A549 (cell line): Measurements from ENCODE around the gene HMOX1. TPM values are rescaled to one million over a fixed set of nuclear protein-coding genes. Genes with fewer than 3 reads are reported as not detected.

Source experiments
- ATAC-seq, 2 experiments: fragments of 200-7000 bp in 1 of 2; fragments of >200 bp in 1 of 2; cut with Nextera tagmentation in 1 of 2; cut with Tn5 transposase in 1 of 2; 3 replicates each; pipeline versions ENCODE4 v1.8.0 to v1.9.1; 2018 to 2020; ENCODE audit warnings: mild to moderate bottlenecking in 1 of 2, moderate library complexity in 1 of 2
- CTCF ChIA-PET: fragments of 300-600 bp; sonication (Branson Sonifier 250); formaldehyde crosslinking; extraction: SDS; loops from one replicate; lab custom pipeline; 2021; ENCODE audit warnings: antibody characterized with exemption, inconsistent platforms; lab: Yijun Ruan, JAX
- POLR2A ChIA-PET: fragments of 350-600 bp; formaldehyde crosslinking; extraction: SDS; loops from one replicate; lab custom pipeline; 2021; ENCODE audit warnings: antibody characterized with exemption, inconsistent platforms; lab: Yijun Ruan, JAX
- DNase-seq, 2 experiments: peaks; one replicate each; pipeline versions ENCODE4 v3.0.0 to v3.0.0-alpha.2; 2011 to 2016; ENCODE audit warnings: low read depth in 1 of 2, low spot score in 1 of 2
- FAIRE-seq: peaks from 2 replicates; lab custom pipeline; 2011; peaks lifted over from hg19 to GRCh38; lab: Jason Lieb, UNC
- H3K27ac ChIP-seq, 2 experiments: fragments of >200 bp; sonication (Bioruptor Twin); formaldehyde crosslinking; 3 replicates each; pipeline ENCODE4 v1.5.1; 2016 to 2017
- H3K4me1 ChIP-seq: fragments of >200 bp; sonication (Bioruptor Twin); formaldehyde crosslinking; 3 replicates; pipeline ENCODE4 v1.6.1; 2016
- H3K4me2 ChIP-seq: fragments of >200 bp; sonication (Bioruptor Twin); formaldehyde crosslinking; 3 replicates; pipeline ENCODE4 v1.6.1; 2016
- H3K4me3 ChIP-seq: fragments of >200 bp; sonication (Bioruptor Twin); formaldehyde crosslinking; 3 replicates; pipeline ENCODE4 v1.5.1; 2016
- H3K9me3 ChIP-seq: fragments of >200 bp; sonication (Bioruptor Twin); formaldehyde crosslinking; 3 replicates; pipeline ENCODE4 v1.6.1; 2016
- BCL3 ChIP-seq: fragments of >200 bp; sonication (Bioruptor Twin); formaldehyde crosslinking; IDR thresholded peaks from 3 replicates; pipeline ENCODE4 v1.6.1; 2016
- CEBPB ChIP-seq, 2 experiments: fragments of >200 bp in 1 of 2; sonication (Bioruptor Twin) in 1 of 2; formaldehyde crosslinking in 1 of 2; IDR thresholded peaks; 2 replicates each; pipeline ENCODE4 v1.6.1; 2012 to 2016
- CHD2 ChIP-seq: fragments of 150-350 bp; IDR thresholded peaks from 2 replicates; pipeline ENCODE4 v1.6.1; 2014; ENCODE audit warnings: low read length; ENCODE audit not compliant: partially characterized antibody
- CTCF ChIP-seq: fragments of >200 bp; sonication (Bioruptor Twin); formaldehyde crosslinking; IDR thresholded peaks from 3 replicates; pipeline ENCODE4 v1.5.1; 2016
- E2F6 ChIP-seq: IDR thresholded peaks from 2 replicates; pipeline ENCODE4 v1.6.1; 2012; ENCODE audit warnings: low read depth, borderline replicate concordance
- FOSB ChIP-seq: fragments of 250-450 bp; sonication (Bioruptor Pico); IDR thresholded peaks from 2 replicates; pipeline ENCODE4 v1.5.0; 2020; ENCODE audit warnings: mild to moderate bottlenecking, moderate library complexity
- FOSL2 ChIP-seq, 2 experiments: fragments of 450-650 bp in 1 of 2; fragments of >200 bp in 1 of 2; sonication (Bioruptor Twin) in 1 of 2; formaldehyde crosslinking; IDR thresholded peaks; 2 replicates each; pipeline versions ENCODE4 v1.5.0 to v1.6.1; 2016 to 2020; ENCODE audit warnings: mild to moderate bottlenecking in 1 of 2, moderate library complexity in 1 of 2
- HOXA7 ChIP-seq: fragments of 250-450 bp; sonication (Bioruptor Pico); IDR thresholded peaks from 2 replicates; pipeline ENCODE4 v1.5.0; 2020; ENCODE audit warnings: mild to moderate bottlenecking, moderate library complexity
- HOXB5 ChIP-seq: fragments of 250-450 bp; sonication (Bioruptor Pico); IDR thresholded peaks from 2 replicates; pipeline ENCODE4 v1.5.0; 2020; ENCODE audit warnings: mild to moderate bottlenecking, moderate library complexity
- JUNB ChIP-seq: fragments of >200 bp; sonication (Bioruptor Twin); formaldehyde crosslinking; IDR thresholded peaks from 2 replicates; pipeline ENCODE4 v1.6.1; 2016
- KDM1A ChIP-seq: fragments of 200-600 bp; sonication (generic); IDR thresholded peaks from 2 replicates; pipeline ENCODE4 v1.6.1; 2016; ENCODE audit warnings: low read depth, mild to moderate bottlenecking
- MAX ChIP-seq: IDR thresholded peaks from 2 replicates; pipeline ENCODE4 v1.6.1; 2012
- POLR2A ChIP-seq: IDR thresholded peaks from 2 replicates; pipeline ENCODE4 v1.6.1; 2012; ENCODE audit warnings: mild to moderate bottlenecking, low read length
- RAD21 ChIP-seq, 2 experiments: fragments of >200 bp in 1 of 2; sonication (Bioruptor Twin) in 1 of 2; formaldehyde crosslinking in 1 of 2; IDR thresholded peaks in 1 of 2; conservative IDR thresholded peaks in 1 of 2; 2 replicates in 1 of 2; 3 replicates in 1 of 2; pipeline ENCODE4 v1.6.1; 2012 to 2018; ENCODE audit warnings: inconsistent platforms in 1 of 2
- RNF2 ChIP-seq: fragments of 200-600 bp; sonication (generic); IDR thresholded peaks from 2 replicates; pipeline ENCODE4 v1.6.1; 2016; ENCODE audit warnings: low read depth, mild to moderate bottlenecking, antibody characterized with exemption, moderate library complexity, borderline replicate concordance
- ZC3H11A ChIP-seq: fragments of 450-650 bp; IDR thresholded peaks from 2 replicates; pipeline ENCODE4 v1.6.1; 2014; ENCODE audit warnings: antibody characterized with exemption, mild to moderate bottlenecking
- ZSCAN20 ChIP-seq: fragments of 250-450 bp; sonication (Bioruptor Pico); IDR thresholded peaks from 2 replicates; pipeline ENCODE4 v1.8.0; 2022; ENCODE audit warnings: mild to moderate bottlenecking, moderate library complexity
- WGBS: methylation state at CpG from one replicate; pipeline ENCODE4 v1.1.6; 2017; ENCODE audit errors: missing lambda C conversion rate; 5-methylcytosine and 5-hydroxymethylcytosine counted together
- polyA plus RNA-seq, 4 experiments: library from polyadenylated mRNA; depleted of rRNA in 3 of 4; stranded (reverse); fragments of >200 nt; fragmentation: RNase III in 1 of 4; extraction: RNeasy Plus Mini Kit Qiagen cat#74134 plus additional on column Dnase treatment in 1 of 4; gene quantifications; 2 replicates in 3 of 4; 3 replicates in 1 of 4; pipeline ENCODE4 v1.2.3, GENCODE V29; 2011 to 2017
- TF ChIP-seq, protein P1 (sequence below): fragments of 250-450 bp; sonication (Bioruptor Pico); IDR thresholded peaks from 2 replicates; pipeline ENCODE4 v1.5.0; 2021; ENCODE audit warnings: mild to moderate bottlenecking, moderate library complexity, borderline replicate concordance
- TF ChIP-seq, protein P2 (sequence below): fragments of >200 bp; sonication (Bioruptor Twin); formaldehyde crosslinking; IDR thresholded peaks from 2 replicates; pipeline ENCODE4 v1.6.1; 2016
- TF ChIP-seq, protein P3 (sequence below): fragments of 450-650 bp; IDR thresholded peaks from 2 replicates; pipeline ENCODE4 v1.6.1; 2014; ENCODE audit warnings: antibody characterized with exemption

The HMOX1 gene
- polyA plus RNA-seq, 2 of the 4 experiments (the other 2 are of a cell fraction), result 97.7 to 506 TPM

GRCh38 chr22:35403356-35403755, 22.5 kb downstream of the HMOX1 start:
- POLR2A ChIA-PET, result no interaction called here
- H3K9me3 ChIP-seq, result no peaks in the 10 kb centered on the region
- 0 out of 3 replicates have a peak overlapping the region, but pooled peaks have one; percentile 26 for H3K4me2 ChIP-seq
- no peak overlapping the region for H3K4me3 ChIP-seq
- H3K4me1 ChIP-seq, result peaks cover 34% of the 10 kb centered on the region
- WGBS, result 55% methylated on average over 3 of the region's 7 CpGs
- no peak for FAIRE-seq
- DNase-seq, result no peak
- H3K27ac ChIP-seq, result no peak overlapping the region
- CTCF ChIA-PET, result interaction anchor here (0.7 to 1.3 kb wide), 2 partner anchors 9 to 721 kb away, joined by 4 to 5 read pairs; no protein-coding TSS in a partner anchor
- ATAC-seq, result no peak
- TF ChIP-seq CTCF, result no peak
- no peak for TF ChIP-seq MAX
- TF ChIP-seq HOXA7, result no peak
- no peak for TF ChIP-seq KDM1A
- TF ChIP-seq POLR2A, result no peak
- TF ChIP-seq RNF2, result no peak
- no peak for TF ChIP-seq FOSB (CRISPR knock-in tag)
- TF ChIP-seq, protein P1, sequence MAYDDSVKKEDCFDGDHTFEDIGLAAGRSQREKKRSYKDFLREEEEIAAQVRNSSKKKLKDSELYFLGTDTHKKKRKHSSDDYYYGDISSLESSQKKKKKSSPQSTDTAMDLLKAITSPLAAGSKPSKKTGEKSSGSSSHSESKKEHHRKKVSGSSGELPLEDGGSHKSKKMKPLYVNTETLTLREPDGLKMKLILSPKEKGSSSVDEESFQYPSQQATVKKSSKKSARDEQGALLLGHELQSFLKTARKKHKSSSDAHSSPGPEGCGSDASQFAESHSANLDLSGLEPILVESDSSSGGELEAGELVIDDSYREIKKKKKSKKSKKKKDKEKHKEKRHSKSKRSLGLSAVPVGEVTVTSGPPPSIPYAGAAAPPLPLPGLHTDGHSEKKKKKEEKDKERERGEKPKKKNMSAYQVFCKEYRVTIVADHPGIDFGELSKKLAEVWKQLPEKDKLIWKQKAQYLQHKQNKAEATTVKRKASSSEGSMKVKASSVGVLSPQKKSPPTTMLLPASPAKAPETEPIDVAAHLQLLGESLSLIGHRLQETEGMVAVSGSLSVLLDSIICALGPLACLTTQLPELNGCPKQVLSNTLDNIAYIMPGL (CRISPR knock-in tag), result no peak
- TF ChIP-seq RAD21 (conservative IDR thresholded peaks at IDR 0.05 in 1 of 2, IDR thresholded peaks at IDR 0.05 in 1 of 2), result no peak
- no peak for TF ChIP-seq BCL3
- TF ChIP-seq FOSL2 (IDR thresholded peaks at IDR 0.05), result no peak
- no peak for TF ChIP-seq FOSL2 (CRISPR knock-in tag; IDR thresholded peaks at IDR 0.05)
- TF ChIP-seq, protein P2, sequence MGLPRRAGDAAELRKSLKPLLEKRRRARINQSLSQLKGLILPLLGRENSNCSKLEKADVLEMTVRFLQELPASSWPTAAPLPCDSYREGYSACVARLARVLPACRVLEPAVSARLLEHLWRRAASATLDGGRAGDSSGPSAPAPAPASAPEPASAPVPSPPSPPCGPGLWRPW, result no peak
- TF ChIP-seq CHD2, result no peak

DNA sequence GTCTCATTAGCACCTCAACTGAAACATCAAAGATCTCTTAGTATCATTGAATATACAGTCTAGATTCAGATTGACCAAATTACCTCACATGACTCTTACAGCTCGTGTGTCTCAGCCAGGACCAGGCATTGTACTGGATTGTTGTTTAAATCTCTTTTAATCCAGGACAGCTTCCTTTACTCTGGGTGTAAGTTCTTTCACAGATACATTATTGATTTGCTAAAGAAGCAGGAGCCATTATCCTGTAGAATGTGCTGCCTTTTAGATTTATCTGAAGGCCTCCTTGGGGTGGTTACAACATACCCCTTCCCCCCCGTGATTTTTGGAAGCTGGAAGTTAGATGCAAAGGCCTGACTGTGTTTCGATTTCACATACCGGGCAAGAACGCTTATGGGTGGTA, 23.3 kb downstream of the HMOX1 start:
- no peak for TF ChIP-seq CEBPB (IDR thresholded peaks at IDR 0.05)
- no peak for TF ChIP-seq POLR2A
- TF ChIP-seq JUNB, result no peak
- TF ChIP-seq ZC3H11A, result no peak
- TF ChIP-seq HOXB5 (CRISPR knock-in tag), result no peak
- TF ChIP-seq E2F6, result no peak
- TF ChIP-seq ZSCAN20 (CRISPR knock-in tag), result no peak
- TF ChIP-seq, protein P3, sequence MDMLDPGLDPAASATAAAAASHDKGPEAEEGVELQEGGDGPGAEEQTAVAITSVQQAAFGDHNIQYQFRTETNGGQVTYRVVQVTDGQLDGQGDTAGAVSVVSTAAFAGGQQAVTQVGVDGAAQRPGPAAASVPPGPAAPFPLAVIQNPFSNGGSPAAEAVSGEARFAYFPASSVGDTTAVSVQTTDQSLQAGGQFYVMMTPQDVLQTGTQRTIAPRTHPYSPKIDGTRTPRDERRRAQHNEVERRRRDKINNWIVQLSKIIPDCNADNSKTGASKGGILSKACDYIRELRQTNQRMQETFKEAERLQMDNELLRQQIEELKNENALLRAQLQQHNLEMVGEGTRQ, result no peak
- TF ChIP-seq, all 56 proteins: peak for 0
- peaks cover 26% of the 10 kb centered on the region for H3K4me1 ChIP-seq
- no peak overlapping the region for H3K4me2 ChIP-seq
- no peak for FAIRE-seq
- POLR2A ChIA-PET, result interaction anchor here (0.6 kb wide), 1 partner anchor 577 kb away, joined by 3 read pairs; no protein-coding TSS in a partner anchor
- WGBS, result 93% methylated on average over 5 of the region's 5 CpGs
- no peak for ATAC-seq
- no peak overlapping the region for H3K4me3 ChIP-seq
- DNase-seq, result no peak
- H3K9me3 ChIP-seq, result no peaks in the 10 kb centered on the region
- CTCF ChIA-PET, result interaction anchor here (0.7 to 1.3 kb wide), 3 partner anchors 8 to 720 kb away, joined by 4 to 5 read pairs (median 4); no protein-coding TSS in a partner anchor
- no peak overlapping the region for H3K27ac ChIP-seq
